HG02588 (cell line): ENCODE measurements around the gene OR7G3.

ENCODE experiments used
- ATAC-seq: cut with Tn5 transposase; IDR thresholded peaks from one replicate; pipeline ENCODE4 v1.9.1; 2021; ENCODE audit warnings: mild to moderate bottlenecking, moderate library complexity; ENCODE audit not compliant: unreplicated experiment

Gene OR7G3

DNA sequence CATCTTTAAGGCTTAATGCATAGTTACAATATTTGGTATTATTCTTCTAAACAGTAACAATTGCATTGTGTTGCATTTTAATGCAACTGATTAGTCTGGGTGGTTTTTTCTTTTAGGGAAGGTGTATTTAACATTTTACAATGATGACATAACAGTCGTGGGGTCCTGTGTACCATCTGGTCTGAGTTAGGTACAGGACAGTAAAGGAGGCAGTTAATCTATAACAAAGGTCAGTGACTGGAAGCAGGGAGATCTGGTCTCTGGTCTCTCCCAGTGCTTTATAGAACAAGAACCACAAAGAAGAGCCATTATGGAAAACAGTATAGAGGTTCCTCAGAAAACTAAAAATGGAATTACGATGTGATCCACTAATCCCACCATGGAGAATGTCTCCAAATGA is 16.8 kb downstream of the OR7G3 start:
- no peak for ATAC-seq

DNA sequence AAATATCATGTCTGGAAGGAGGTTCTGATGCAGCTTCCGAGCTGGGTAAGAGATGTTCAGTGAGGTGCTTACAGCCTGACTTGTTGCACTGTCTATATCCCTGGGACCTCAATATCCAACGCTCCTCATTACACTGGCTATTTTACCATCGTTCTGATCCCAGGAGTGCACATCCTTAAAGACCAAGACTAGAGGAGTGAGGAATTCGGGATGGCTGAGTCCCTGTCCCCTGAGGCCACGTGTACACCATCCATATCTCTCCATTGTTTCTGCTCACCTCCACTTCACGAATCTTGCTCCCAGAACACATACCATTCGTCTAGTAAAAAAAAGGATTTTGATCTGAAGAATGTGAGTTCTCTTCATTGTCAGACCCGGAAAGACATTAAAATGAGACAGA is 19.4 kb downstream of the OR7G3 start, which contains the start of gene OR7G2:
OR7G2 (minus strand) TSS at position 101 of the 400 bp plus-strand sequence. CDS start 4,232 bp downstream, outside the sequence.
- no peak for ATAC-seq

DNA sequence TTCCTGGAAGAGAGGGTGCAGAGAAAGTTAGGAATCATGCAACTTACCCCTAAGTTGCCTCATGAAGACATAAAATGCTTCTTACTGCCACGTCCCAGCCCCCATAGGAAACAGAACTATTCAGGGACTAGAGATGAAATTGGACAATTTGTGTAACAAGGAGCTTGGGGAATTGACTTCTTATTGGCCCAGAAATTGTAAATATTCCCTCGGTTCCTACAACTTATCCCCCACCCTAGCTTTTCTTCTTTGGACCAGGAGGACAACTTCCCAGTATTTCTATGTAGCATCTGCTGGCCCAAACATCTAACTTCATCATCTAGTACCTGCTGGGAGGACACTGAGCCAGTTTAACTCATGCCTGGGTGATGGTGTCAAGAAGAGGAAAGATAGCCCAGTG is 40.0 kb downstream of the OR7G3 start, which contains the start of gene OR1M1:
OR1M1 (plus strand) TSS at position 301 of the 400 bp plus-strand sequence. CDS start 6,184 bp downstream, outside the sequence.
- ATAC-seq, result no peak

DNA sequence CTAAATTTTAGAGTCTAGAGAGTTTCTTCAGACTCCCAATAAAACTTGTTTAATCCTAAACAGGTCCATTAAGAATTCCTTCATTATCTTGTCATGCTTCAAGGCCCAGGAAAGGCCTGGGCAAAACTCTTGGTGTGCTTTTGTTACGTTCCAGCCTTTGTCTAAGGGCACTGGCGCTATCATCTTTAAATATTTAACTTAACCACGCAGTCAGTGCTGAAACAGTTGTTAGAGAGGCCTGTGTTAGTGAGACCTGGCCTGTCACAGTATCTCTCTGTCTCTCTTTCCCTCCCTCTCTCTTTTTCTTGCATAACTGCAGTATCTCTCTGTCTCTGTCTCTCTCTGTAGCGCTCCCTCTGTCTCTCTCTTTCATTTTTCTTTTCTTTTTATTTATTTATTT is 48.1 kb downstream of the OR7G3 start:
- ATAC-seq, result no peak

GRCh38 chr19:9076901-9077300 is 49.8 kb downstream of the OR7G3 start:
- ATAC-seq, result no peak
